AG09319 (cell line): ENCODE measurements around the gene WNT7B.

ENCODE experiments used
- DNase-seq: peaks from one replicate; pipeline ENCODE4 v3.0.0-alpha.2; 2010; ENCODE audit warnings: low read depth; ENCODE audit errors: extremely low read depth
- TF ChIP-seq, protein P1 (sequence below): IDR thresholded peaks from 2 replicates; pipeline ENCODE4 v1.5.1; 2011; ENCODE audit warnings: low read depth, mild to moderate bottlenecking, inconsistent platforms, low read length, moderate library complexity

The WNT7B gene

DNA sequence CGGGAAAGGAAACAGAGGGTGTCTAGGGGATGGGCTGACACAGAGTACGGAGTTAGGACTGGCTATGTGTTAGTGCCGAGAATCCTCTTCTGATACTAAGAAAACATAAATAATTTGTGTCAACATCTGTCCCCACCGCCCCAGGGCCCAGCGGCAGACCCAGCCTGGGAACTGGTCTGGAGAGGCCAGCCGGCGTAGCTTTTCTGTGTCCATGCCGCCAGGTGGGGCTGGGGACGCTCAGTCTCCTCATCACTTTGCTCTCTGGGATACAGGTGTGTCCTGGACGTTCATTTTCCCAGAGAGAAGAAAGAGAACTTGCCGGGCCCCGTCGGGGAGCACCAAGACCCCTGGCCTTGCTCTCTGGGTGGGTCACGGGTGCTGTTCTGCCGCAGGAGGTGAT is 54.7 kb downstream of the WNT7B start:
- TF ChIP-seq, protein P1, sequence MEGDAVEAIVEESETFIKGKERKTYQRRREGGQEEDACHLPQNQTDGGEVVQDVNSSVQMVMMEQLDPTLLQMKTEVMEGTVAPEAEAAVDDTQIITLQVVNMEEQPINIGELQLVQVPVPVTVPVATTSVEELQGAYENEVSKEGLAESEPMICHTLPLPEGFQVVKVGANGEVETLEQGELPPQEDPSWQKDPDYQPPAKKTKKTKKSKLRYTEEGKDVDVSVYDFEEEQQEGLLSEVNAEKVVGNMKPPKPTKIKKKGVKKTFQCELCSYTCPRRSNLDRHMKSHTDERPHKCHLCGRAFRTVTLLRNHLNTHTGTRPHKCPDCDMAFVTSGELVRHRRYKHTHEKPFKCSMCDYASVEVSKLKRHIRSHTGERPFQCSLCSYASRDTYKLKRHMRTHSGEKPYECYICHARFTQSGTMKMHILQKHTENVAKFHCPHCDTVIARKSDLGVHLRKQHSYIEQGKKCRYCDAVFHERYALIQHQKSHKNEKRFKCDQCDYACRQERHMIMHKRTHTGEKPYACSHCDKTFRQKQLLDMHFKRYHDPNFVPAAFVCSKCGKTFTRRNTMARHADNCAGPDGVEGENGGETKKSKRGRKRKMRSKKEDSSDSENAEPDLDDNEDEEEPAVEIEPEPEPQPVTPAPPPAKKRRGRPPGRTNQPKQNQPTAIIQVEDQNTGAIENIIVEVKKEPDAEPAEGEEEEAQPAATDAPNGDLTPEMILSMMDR = no peak
- no peak for DNase-seq

DNA sequence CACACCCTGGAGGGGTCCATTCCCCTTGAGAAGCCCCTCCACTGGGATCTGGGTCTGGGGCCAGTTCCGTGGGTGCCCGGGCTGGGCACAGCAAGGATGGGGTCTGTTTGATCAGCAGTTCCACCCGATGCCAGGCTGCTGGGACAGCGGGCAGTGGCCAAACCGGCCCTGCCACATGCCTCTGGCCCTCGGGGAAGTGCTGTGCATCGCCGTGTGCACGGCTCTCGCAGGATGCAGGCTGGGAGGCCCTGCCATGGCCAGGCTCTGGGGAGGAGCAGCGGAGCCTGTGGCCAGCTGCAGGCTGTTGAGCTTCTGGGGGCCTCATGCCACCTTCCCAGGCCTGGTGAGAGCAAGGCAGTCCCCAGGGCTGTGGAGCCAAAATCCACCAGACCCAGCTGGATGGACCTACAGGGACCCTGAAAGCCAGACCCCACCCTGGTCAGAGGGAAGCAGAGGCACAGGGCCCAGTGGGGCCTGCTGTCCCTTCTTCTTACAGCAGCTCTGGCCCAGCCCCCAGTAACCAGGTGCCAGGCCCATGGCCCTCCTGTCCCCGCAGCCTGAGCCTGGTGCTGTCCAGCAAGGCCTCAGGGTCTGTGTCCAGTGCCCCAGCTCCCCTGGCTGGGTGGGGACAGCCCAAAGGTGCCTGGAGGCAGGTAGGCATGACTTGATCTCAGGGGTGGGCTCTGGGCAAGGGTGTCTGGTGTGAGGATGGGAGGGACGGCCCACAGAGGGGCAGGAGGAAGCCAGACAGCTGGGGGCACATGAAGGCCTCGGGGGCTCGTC is 57.3 kb downstream of the WNT7B start:
- no peak for DNase-seq
- TF ChIP-seq, protein P1 = no peak

DNA sequence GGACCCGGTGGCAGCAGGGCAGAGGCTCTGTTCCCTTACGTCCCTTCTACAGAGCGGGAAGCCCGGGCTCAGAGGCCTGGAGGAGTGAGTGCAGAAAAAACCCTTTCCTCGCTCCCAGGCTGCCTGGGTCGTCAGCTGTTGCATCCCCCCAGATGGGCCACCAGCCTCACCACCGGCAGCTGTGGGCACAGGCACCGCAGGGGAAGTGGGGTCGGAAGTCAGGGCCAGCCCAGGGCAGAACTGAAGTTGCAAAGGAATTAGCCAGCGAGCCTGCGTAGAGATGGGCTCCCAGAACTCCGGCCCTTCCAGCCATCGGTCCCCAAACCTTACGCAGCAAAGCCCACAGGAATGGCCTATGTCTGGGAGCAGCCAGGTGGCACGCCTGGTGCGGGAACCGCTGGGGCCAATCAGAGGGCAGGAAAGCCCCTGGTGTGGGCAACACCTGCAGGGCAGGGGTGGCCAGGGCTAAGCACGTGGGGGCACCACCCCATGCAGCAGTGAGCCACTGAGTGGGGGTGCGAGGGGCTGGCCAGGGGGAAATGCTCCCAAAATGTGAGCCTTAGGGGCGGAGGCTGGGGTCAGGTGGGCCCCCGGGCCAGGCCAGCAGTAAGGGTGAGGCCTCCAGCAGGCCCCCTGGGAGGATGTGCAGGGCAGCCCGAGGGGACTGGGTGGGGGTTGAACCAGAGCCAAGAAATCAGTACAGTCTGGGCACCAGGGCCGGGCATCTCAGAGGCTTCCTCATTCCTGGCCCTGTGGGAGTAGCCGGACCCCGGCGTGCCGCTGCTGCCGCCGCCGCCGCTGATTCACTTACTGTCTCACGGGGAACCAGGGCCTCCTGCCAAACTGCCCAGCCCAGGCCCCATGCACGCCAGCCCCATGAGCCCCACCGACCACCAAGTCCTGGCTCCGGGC is 58.2 kb downstream of the WNT7B start:
- DNase-seq = no peak
- TF ChIP-seq, protein P1 = no peak

DNA sequence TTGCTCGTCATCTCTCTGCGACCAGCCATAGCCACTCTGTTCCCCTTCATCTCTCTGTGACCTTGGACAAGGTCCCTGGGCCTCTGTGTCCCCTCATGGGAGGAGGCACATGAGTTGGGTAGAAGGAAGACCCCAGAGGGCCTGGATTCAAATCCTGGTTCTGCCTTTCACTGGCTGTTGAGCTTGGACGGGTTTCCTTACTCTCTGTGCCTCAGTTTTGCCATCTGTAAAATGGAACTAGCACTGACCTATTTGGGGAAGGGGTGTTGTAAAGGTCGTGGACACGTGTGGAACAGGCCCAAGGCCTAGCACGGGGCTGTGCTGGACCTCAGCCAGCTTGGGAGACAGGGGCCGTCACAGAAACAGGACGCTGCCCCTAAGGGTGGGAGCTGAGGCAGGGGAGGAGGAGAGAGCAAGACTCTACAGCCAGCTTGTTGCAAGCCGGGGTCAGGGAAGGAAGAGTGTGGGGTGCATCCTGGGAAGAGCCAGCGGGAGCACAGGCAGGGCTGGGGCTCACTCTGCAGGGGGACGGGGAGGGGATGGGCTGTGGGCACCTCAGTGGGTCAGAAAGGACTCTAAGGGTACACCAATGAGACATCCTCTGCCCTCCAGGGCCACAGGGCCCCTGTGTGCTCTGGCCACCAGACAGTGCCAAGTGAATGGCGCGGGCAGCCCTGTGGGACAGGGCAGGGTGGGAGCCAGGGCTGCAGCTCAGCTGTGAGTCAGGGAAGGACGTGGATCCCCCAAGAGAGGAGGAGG is 59.1 kb downstream of the WNT7B start:
- DNase-seq = no peak
- TF ChIP-seq, protein P1 = no peak

DNA sequence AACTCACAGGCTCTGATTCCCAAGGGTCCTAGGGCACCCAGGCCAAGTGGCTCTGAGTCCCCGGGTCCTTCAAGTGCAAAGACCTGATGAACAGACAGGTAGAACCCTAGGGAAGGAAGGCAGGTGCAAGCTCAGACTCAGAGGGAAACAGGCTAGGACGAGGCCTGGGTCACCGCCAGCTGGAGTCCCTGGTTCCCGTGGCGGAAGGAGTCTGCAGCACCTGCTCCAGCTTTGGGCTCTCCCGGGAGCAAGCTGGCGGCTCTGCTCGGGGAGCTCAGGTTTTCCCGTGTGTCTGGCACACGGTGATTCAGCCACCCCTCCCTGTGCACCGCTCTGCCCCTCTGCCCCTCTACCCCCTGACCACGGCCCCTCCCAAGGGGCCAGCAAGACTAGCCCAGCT is 59.8 kb downstream of the WNT7B start:
- TF ChIP-seq, protein P1 = no peak
- no peak for DNase-seq

DNA sequence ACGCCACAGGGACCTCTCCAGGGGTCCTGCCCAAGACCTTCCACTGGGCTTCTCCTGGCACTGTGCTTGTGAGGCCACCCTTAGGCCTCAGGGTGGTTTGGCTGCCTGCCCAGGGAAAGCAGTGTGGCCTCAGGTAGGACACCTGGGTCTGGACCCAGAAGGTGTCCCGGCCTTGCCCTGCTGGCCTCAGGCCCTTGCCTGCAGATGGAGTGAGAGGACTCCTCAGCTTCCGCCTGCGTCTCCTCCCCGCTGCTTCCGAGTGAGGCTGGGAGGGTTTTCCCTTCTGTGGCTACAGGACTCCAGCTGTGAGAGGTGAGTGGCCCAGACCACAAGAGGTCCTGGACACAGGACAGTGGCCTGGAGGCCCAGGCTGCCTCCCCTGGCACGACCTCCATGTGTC is 60.4 kb downstream of the WNT7B start:
- TF ChIP-seq, protein P1 = no peak
- no peak for DNase-seq
